ENCODE results near the gene LSP1. TPM values are rescaled to one million over a fixed set of nuclear protein-coding genes. Genes with fewer than 3 reads are reported as not detected.

The LSP1 gene
- total RNA-seq, 4 donors from 2014 or later: 10.3 to 36.5 (median 35.4) TPM

DNA sequence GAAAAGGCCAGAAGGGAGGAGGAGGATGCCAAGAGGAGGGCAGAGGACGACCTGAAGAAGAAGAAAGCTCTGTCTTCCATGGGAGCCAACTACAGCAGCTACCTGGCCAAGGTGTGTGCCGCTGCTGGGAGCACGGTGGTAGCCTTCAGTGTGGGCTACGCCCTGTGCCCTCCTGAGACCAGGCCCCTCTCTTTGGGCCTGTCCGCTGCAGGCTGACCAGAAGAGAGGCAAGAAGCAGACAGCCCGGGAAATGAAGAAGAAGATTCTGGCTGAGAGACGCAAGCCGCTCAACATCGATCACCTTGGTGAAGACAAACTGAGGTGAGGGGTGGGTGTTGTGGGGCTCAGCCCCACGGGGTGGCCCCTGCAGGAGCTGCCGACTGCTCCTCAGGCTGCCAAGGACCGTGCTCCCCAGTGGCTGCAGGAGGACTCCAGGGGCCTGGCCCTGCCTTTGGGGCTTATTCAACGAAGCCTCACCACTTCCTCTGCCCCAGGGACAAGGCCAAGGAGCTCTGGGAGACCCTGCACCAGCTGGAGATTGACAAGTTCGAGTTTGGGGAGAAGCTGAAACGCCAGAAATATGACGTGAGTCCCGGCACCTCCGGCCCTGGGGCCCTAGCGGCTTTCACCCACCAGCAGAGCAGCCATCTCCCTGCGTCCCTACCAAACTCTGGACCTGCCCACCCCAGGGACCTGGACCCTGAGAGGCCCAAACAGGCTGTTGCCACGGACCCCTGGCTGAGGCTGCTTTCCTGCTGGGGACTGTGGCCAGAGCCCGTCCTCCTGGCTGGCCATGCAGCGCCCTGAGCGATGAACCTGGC lies 81.7 kb downstream of the LSP1 start:
- H3K27me3 ChIP-seq: peaks cover 0 to 22% (median 0%) of the 10 kb centered on the region in 4 donors
- WGBS: 92% methylated on average over 15 of the region's 24 CpGs
- H3K27ac ChIP-seq (replicated peaks in 1 of 4): no peak overlapping the region
- H3K36me3 ChIP-seq: peaks cover 0 to 3% (median 0%) of the 10 kb centered on the region in 4 donors
- TF ChIP-seq EP300 (IDR thresholded peaks at IDR 0.05): no peak
- no peak for TF ChIP-seq POLR2AphosphoS5 (IDR thresholded peaks at IDR 0.05)
- TF ChIP-seq POLR2A (IDR thresholded peaks at IDR 0.05; ENCODE audit: low read depth): no peak
- TF ChIP-seq, protein P1, sequence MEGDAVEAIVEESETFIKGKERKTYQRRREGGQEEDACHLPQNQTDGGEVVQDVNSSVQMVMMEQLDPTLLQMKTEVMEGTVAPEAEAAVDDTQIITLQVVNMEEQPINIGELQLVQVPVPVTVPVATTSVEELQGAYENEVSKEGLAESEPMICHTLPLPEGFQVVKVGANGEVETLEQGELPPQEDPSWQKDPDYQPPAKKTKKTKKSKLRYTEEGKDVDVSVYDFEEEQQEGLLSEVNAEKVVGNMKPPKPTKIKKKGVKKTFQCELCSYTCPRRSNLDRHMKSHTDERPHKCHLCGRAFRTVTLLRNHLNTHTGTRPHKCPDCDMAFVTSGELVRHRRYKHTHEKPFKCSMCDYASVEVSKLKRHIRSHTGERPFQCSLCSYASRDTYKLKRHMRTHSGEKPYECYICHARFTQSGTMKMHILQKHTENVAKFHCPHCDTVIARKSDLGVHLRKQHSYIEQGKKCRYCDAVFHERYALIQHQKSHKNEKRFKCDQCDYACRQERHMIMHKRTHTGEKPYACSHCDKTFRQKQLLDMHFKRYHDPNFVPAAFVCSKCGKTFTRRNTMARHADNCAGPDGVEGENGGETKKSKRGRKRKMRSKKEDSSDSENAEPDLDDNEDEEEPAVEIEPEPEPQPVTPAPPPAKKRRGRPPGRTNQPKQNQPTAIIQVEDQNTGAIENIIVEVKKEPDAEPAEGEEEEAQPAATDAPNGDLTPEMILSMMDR (IDR thresholded peaks at IDR 0.05): no peak
- intact Hi-C loops (cut with DNase I): no loop called here
- no peaks in the 10 kb centered on the region for H3K9me3 ChIP-seq
- H3K4me3 ChIP-seq: no peak overlapping the region
- DNase-seq (ENCODE audit: extremely low spot score): no peak
- peaks cover 9 to 24% (median 19%) of the 10 kb centered on the region in 4 donors for H3K4me1 ChIP-seq

GRCh38 chr11:1935156-1936071 lies 82.5 kb downstream of the LSP1 start:
- H3K36me3 ChIP-seq: peaks cover 0 to 3% (median 0%) of the 10 kb centered on the region in 4 donors
- TF ChIP-seq POLR2AphosphoS5 (IDR thresholded peaks at IDR 0.05): no peak
- TF ChIP-seq EP300 (IDR thresholded peaks at IDR 0.05): no peak
- TF ChIP-seq, protein P1 (IDR thresholded peaks at IDR 0.05): no peak
- no peak for TF ChIP-seq POLR2A (IDR thresholded peaks at IDR 0.05; ENCODE audit: low read depth)
- DNase-seq (ENCODE audit: extremely low spot score): no peak
- no peaks in the 10 kb centered on the region for H3K9me3 ChIP-seq
- peaks cover 0 to 22% (median 0%) of the 10 kb centered on the region in 4 donors for H3K27me3 ChIP-seq
- H3K27ac ChIP-seq (replicated peaks in 1 of 4): no peak overlapping the region
- H3K4me1 ChIP-seq: peaks cover 9 to 24% (median 19%) of the 10 kb centered on the region in 4 donors
- WGBS: 89% methylated on average over 10 of the region's 33 CpGs
- intact Hi-C loops (cut with DNase I): loop anchor here (2.0 kb wide), 1 partner anchor 21 kb away; no protein-coding TSS in a partner anchor
- no peak overlapping the region for H3K4me3 ChIP-seq

DNA sequence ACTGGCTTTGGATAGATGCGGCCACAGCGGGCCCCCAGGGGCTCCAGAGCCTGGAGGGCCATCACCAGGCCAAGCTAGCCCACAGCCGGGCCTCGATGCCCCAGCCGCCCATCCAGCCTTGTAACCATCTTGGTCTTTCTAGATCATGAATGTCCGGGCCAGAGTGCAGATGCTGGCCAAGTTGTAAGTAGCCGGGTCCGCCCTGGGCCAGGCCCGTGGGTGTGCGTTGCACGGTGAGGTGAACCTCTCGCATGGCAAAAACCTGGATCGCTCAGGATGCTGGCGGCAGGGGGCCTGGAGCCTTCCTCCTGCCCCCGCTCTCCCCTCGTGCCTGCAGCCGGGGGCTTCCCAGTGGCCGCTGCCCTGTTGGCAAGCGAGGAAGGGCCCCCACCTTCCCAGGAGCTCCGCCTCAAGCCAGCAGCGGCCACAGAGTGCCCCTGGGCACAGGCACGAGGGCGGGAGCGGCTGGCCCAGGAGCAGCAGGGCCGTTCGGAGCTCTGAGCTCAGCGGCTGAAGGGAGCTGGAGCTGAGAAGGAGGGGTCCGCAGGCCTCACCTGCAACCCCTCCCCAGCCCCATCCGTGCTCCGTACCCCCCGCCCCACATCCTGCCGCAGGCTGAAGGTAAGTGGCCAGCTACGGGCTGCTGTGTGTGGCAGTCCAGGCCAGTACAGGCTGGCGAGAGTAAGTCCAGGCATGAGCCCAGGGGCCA lies 83.3 kb downstream of the LSP1 start:
- H3K27ac ChIP-seq (replicated peaks in 1 of 4): no peak overlapping the region
- peaks cover 9 to 20% (median 16%) of the 10 kb centered on the region in 4 donors for H3K4me1 ChIP-seq
- intact Hi-C loops (cut with DNase I): loop anchor here (2.0 kb wide), 1 partner anchor 21 kb away; no protein-coding TSS in a partner anchor
- WGBS: 93% methylated on average over 19 of the region's 34 CpGs
- no peaks in the 10 kb centered on the region for H3K9me3 ChIP-seq
- H3K4me3 ChIP-seq: no peak overlapping the region
- peaks cover 0 to 3% (median 0%) of the 10 kb centered on the region in 4 donors for H3K36me3 ChIP-seq
- no peak for DNase-seq (ENCODE audit: extremely low spot score)
- peaks cover 0 to 22% (median 0%) of the 10 kb centered on the region in 4 donors for H3K27me3 ChIP-seq
- no peak for TF ChIP-seq EP300 (IDR thresholded peaks at IDR 0.05)

- DNase-seq (ENCODE audit: extremely low spot score): no peak
- WGBS: 91% methylated on average over 6 of the region's 34 CpGs
- peaks cover 0 to 22% (median 0%) of the 10 kb centered on the region in 4 donors for H3K27me3 ChIP-seq
- TF ChIP-seq, protein P1 (IDR thresholded peaks at IDR 0.05): no peak
- no peak for TF ChIP-seq POLR2AphosphoS5 (IDR thresholded peaks at IDR 0.05)
- no peak for TF ChIP-seq POLR2A (IDR thresholded peaks at IDR 0.05; ENCODE audit: low read depth)
- no peak for TF ChIP-seq EP300 (IDR thresholded peaks at IDR 0.05)
- intact Hi-C loops (cut with DNase I): loop anchor here (2.0 kb wide), 1 partner anchor 22 kb away; no protein-coding TSS in a partner anchor
- H3K4me1 ChIP-seq: peaks cover 9 to 13% (median 12%) of the 10 kb centered on the region in 4 donors
- H3K36me3 ChIP-seq: peaks cover 0 to 3% (median 0%) of the 10 kb centered on the region in 4 donors
- no peaks in the 10 kb centered on the region for H3K9me3 ChIP-seq
- H3K27ac ChIP-seq (replicated peaks in 1 of 4): no peak overlapping the region
- H3K4me3 ChIP-seq: no peak overlapping the region
Measured at GRCh38 chr11:1936781-1937615, 84.1 kb downstream of the LSP1 start.
